Loucy (cell line): Measurements from ENCODE around the gene CYP4F12.

ENCODE experiments used
- H2AFZ ChIP-seq: fragments of 200-600 bp; sonication (generic); 2 replicates; pipeline ENCODE4 v1.6.0; 2016; ENCODE audit warnings: antibody characterized with exemption, mild to moderate bottlenecking, low read length, moderate library complexity
- H3F3A ChIP-seq: fragments of 200-600 bp; 2 replicates; pipeline ENCODE4 v1.6.0; 2016; ENCODE audit warnings: antibody characterized with exemption, low read depth, mild to moderate bottlenecking
- H3K27me3 ChIP-seq: fragments of 200-600 bp; sonication (generic); 2 replicates; pipeline ENCODE4 v1.6.1; 2014; ENCODE audit warnings: low read length, mild to moderate bottlenecking; ENCODE audit not compliant: insufficient read depth, poor library complexity, severe bottlenecking
- H3K36me3 ChIP-seq: fragments of 200-600 bp; sonication (generic); 2 replicates; pipeline ENCODE4 v1.6.1; 2016; ENCODE audit warnings: low read length; ENCODE audit not compliant: insufficient read depth
- H3K4me1 ChIP-seq: fragments of 200-600 bp; sonication (generic); 2 replicates; pipeline ENCODE4 v1.5.1; 2014; ENCODE audit warnings: low read length, mild to moderate bottlenecking; ENCODE audit not compliant: insufficient read depth, poor library complexity, severe bottlenecking
- H3K4me2 ChIP-seq: fragments of 200-600 bp; sonication (generic); 2 replicates; pipeline ENCODE4 v1.6.0; 2014; ENCODE audit warnings: antibody characterized with exemption, low read length, low read depth, mild to moderate bottlenecking; ENCODE audit not compliant: poor library complexity, severe bottlenecking
- H3K4me3 ChIP-seq: fragments of 200-600 bp; sonication (generic); 2 replicates; pipeline ENCODE4 v1.5.1; 2014; ENCODE audit warnings: low read length, mild to moderate bottlenecking, mixed read lengths; ENCODE audit not compliant: poor library complexity, severe bottlenecking
- H3K79me2 ChIP-seq: fragments of 200-600 bp; sonication (generic); 2 replicates; pipeline ENCODE4 v1.6.1; 2014; ENCODE audit warnings: low read length; ENCODE audit not compliant: insufficient read depth
- H3K9ac ChIP-seq: fragments of 200-600 bp; sonication (generic); 2 replicates; pipeline ENCODE4 v1.6.0; 2014; ENCODE audit warnings: mild to moderate bottlenecking, low read depth, low read length, moderate library complexity; ENCODE audit not compliant: poor library complexity, severe bottlenecking
- H3K9me2 ChIP-seq: fragments of 200-600 bp; sonication (generic); replicated peaks from 2 replicates; pipeline ENCODE4 v1.6.1; 2016; ENCODE audit warnings: low read depth, low read length, mixed read lengths
- H3K9me3 ChIP-seq: fragments of 200-600 bp; sonication (generic); 2 replicates; pipeline ENCODE4 v1.6.1; 2014; ENCODE audit warnings: mild to moderate bottlenecking, antibody characterized with exemption, low read length, low read depth; ENCODE audit not compliant: insufficient read depth
- H4K20me1 ChIP-seq: fragments of 200-600 bp; sonication (generic); 2 replicates; pipeline ENCODE4 v1.6.0; 2014; ENCODE audit warnings: antibody characterized with exemption, low read length, mild to moderate bottlenecking; ENCODE audit not compliant: insufficient read depth, poor library complexity, severe bottlenecking
- EZH2phosphoT487 ChIP-seq: fragments of 200-600 bp; IDR thresholded peaks from 2 replicates; pipeline ENCODE4 v1.6.1; 2018; ENCODE audit warnings: antibody characterized with exemption, mild to moderate bottlenecking, moderate library complexity, borderline replicate concordance
- TF ChIP-seq, protein P1 (sequence below): fragments of 200-600 bp; sonication (generic); conservative IDR thresholded peaks from 2 replicates; pipeline ENCODE4 v1.5.1; 2014; ENCODE audit warnings: mild to moderate bottlenecking, antibody characterized with exemption, low read length

The CYP4F12 gene

GRCh38 chr19:15671891-15672579, 852 bp upstream of the CYP4F12 start:
- Histone ChIP-seq H3K4me3 (no peak overlapping the region), H3K79me2 (no peaks in the 10 kb centered on the region), H3K9me3 (no peaks in the 10 kb centered on the region), H4K20me1 (no peaks in the 10 kb centered on the region), H3K27me3 (no peaks in the 10 kb centered on the region), H2AFZ (no peak overlapping the region), H3K4me2 (no peak overlapping the region), H3K4me1 (no peaks in the 10 kb centered on the region), H3K36me3 (no peaks in the 10 kb centered on the region), H3K9me2 (no peaks in the 10 kb centered on the region), H3F3A (no peaks in the 10 kb centered on the region), H3K9ac (no peak overlapping the region)
- TF ChIP-seq, protein P1, sequence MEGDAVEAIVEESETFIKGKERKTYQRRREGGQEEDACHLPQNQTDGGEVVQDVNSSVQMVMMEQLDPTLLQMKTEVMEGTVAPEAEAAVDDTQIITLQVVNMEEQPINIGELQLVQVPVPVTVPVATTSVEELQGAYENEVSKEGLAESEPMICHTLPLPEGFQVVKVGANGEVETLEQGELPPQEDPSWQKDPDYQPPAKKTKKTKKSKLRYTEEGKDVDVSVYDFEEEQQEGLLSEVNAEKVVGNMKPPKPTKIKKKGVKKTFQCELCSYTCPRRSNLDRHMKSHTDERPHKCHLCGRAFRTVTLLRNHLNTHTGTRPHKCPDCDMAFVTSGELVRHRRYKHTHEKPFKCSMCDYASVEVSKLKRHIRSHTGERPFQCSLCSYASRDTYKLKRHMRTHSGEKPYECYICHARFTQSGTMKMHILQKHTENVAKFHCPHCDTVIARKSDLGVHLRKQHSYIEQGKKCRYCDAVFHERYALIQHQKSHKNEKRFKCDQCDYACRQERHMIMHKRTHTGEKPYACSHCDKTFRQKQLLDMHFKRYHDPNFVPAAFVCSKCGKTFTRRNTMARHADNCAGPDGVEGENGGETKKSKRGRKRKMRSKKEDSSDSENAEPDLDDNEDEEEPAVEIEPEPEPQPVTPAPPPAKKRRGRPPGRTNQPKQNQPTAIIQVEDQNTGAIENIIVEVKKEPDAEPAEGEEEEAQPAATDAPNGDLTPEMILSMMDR: no peak
- TF ChIP-seq EZH2phosphoT487: no peak

- H3F3A ChIP-seq: no peaks in the 10 kb centered on the region
- TF ChIP-seq, protein P1: no peak
- no peak for TF ChIP-seq EZH2phosphoT487
- no peaks in the 10 kb centered on the region for H3K9me3 ChIP-seq
- H3K4me1 ChIP-seq: no peaks in the 10 kb centered on the region
- no peaks in the 10 kb centered on the region for H3K9me2 ChIP-seq
- no peaks in the 10 kb centered on the region for H3K27me3 ChIP-seq
- H2AFZ ChIP-seq: no peak overlapping the region
- H4K20me1 ChIP-seq: no peaks in the 10 kb centered on the region
- H3K79me2 ChIP-seq: no peaks in the 10 kb centered on the region
- no peak overlapping the region for H3K9ac ChIP-seq
- no peak overlapping the region for H3K4me2 ChIP-seq
- H3K36me3 ChIP-seq: no peaks in the 10 kb centered on the region
- no peak overlapping the region for H3K4me3 ChIP-seq
Observed at GRCh38 chr19:15673176-15673654, 328 bp downstream of the CYP4F12 start.

DNA sequence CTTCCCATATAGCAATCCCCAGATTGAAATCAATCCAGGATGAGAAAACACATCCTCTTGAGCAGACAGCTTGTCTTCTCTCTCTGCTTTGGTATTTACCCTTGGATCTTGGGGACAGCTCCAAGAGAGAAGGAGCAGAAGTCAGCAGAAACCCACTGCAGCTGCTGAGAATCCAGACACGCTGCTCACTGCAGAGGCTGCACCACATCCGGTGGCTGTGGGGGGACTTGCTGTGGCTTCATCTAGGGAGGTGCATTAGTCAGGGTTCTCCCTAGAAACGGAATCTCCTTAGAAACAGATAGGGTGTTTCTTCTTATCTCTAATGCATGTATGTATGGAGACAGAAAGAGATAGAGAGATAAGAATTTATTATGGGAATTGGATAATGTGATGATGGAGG, 2.7 kb downstream of the CYP4F12 start:
- H3K27me3 ChIP-seq: no peaks in the 10 kb centered on the region
- H3K9ac ChIP-seq: no peak overlapping the region
- H3K9me3 ChIP-seq: no peaks in the 10 kb centered on the region
- H3K4me3 ChIP-seq: no peak overlapping the region
- H3K79me2 ChIP-seq: no peaks in the 10 kb centered on the region
- no peak overlapping the region for H3K4me2 ChIP-seq
- H3F3A ChIP-seq: no peaks in the 10 kb centered on the region
- no peaks in the 10 kb centered on the region for H4K20me1 ChIP-seq
- H3K4me1 ChIP-seq: no peaks in the 10 kb centered on the region
- TF ChIP-seq EZH2phosphoT487: no peak
- TF ChIP-seq, protein P1: no peak
- H2AFZ ChIP-seq: no peak overlapping the region
- H3K9me2 ChIP-seq: no peaks in the 10 kb centered on the region
- no peaks in the 10 kb centered on the region for H3K36me3 ChIP-seq
